ENCODE data around the gene CYLD.
A peak's percentile ranks its signal among the peaks of the same experiment; 100 is the strongest.

The CYLD gene

GRCh38 chr16:50704245-50704644 lies 37.6 kb upstream of the CYLD start:
- intact Hi-C loops (cut with micrococcal nuclease), result no loop called here
- Mint-ChIP-seq H3K27me3 (no peaks in the 10 kb centered on the region), H3K4me3 (no peak overlapping the region), H3K4me1 (ENCODE audit: low read depth) (peaks cover 72% of the 10 kb centered on the region), H3K27ac (no peak overlapping the region), H3K9me3 (peaks cover 19% of the 10 kb centered on the region), H3K36me3 (ENCODE audit: low read depth) (peaks cover 96% of the 10 kb centered on the region)

DNA sequence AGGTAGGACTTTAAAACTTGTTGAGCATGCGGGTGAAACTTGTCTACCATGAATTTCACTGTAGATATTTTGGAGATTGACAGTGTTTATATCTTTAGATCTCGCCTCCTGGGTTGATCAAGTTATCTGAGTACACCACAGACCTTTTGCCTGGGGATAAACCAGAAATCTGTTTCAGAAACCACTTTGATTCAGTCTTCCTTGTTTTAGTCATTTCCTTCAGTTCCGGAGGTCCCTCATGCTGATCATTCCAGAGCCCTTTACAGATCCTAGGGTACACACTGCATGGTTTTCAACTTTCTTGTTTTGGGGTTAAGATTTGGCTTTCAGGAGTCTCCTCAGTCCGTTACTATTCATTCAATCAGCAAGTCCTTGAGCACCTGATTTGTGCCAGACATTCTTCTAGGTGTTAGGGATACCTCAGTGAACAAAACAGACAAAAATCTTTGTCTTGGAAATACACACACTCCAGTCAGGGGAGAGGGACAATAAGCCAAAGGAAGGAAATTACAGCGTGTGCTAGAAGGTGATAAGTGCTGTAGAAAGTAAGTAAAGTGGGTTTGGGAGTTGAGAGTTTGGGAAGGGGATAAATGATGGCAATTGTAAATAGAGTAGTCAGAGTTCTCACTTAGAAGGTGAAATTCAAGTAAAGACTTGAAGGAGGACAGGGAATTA lies 36.3 kb upstream of the CYLD start:
- Mint-ChIP-seq H3K4me1 (ENCODE audit: low read depth) (peaks cover 72% of the 10 kb centered on the region), H3K27ac (peak overlapping the region; percentile 18), H3K9me3 (peaks cover 19% of the 10 kb centered on the region), H3K4me3 (no peak overlapping the region), H3K27me3 (no peaks in the 10 kb centered on the region), H3K36me3 (ENCODE audit: low read depth) (peaks cover 94% of the 10 kb centered on the region)
- intact Hi-C loops (cut with micrococcal nuclease), result no loop called here

DNA sequence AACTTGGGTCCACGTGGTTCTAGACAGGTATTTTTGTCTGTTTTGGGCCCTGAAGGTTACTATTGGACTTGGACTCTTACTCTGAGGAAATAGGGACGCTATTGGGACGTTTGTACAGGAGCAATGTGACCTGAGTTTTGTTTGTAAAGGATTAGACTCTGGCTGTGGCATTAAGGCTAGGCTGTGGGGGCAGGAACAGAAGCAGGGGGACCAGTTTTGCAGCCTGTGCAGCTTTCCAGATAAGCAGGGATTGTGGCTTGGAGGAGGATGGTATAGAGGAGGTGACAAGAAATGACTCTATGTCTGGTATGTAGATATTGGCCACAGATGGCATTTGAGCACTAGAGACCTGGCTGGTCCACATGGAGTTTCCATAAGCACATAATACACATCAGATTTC lies 35.6 kb upstream of the CYLD start:
- Mint-ChIP-seq H3K27ac (peak overlapping the region; percentile 18), H3K27me3 (no peaks in the 10 kb centered on the region), H3K4me3 (no peak overlapping the region), H3K36me3 (ENCODE audit: low read depth) (peaks cover 94% of the 10 kb centered on the region), H3K4me1 (ENCODE audit: low read depth) (peaks cover 74% of the 10 kb centered on the region), H3K9me3 (peaks cover 19% of the 10 kb centered on the region)
- intact Hi-C loops (cut with micrococcal nuclease), result no loop called here

GRCh38 chr16:50708373-50709060 lies 33.4 kb upstream of the CYLD start:
- H3K27me3 Mint-ChIP-seq, result no peaks in the 10 kb centered on the region
- peak overlapping the region; percentile 99 for H3K27ac Mint-ChIP-seq
- H3K4me1 Mint-ChIP-seq (ENCODE audit: low read depth), result peaks cover 88% of the 10 kb centered on the region
- H3K4me3 Mint-ChIP-seq, result peak overlapping the region; percentile 64
- peaks cover 95% of the 10 kb centered on the region for H3K36me3 Mint-ChIP-seq (ENCODE audit: low read depth)
- intact Hi-C loops (cut with micrococcal nuclease), result loop anchor here (1.0 to 2.0 kb wide), 4 partner anchors 10 to 33 kb away; no protein-coding TSS in a partner anchor
- peaks cover 18% of the 10 kb centered on the region for H3K9me3 Mint-ChIP-seq

GRCh38 chr16:50709061-50709684 lies 32.7 kb upstream of the CYLD start:
- Mint-ChIP-seq H3K9me3 (peaks cover 11% of the 10 kb centered on the region), H3K4me3 (peak overlapping the region; percentile 64), H3K36me3 (ENCODE audit: low read depth) (peaks cover 95% of the 10 kb centered on the region), H3K27ac (peak overlapping the region; percentile 99), H3K4me1 (ENCODE audit: low read depth) (peaks cover 95% of the 10 kb centered on the region), H3K27me3 (no peaks in the 10 kb centered on the region)
- intact Hi-C loops (cut with micrococcal nuclease), result loop anchor here (1.0 to 2.0 kb wide), 4 partner anchors 11 to 32 kb away; no protein-coding TSS in a partner anchor

- Mint-ChIP-seq H3K27me3 (no peaks in the 10 kb centered on the region), H3K36me3 (ENCODE audit: low read depth) (peaks cover 95% of the 10 kb centered on the region), H3K4me1 (ENCODE audit: low read depth) (peaks cover 94% of the 10 kb centered on the region), H3K27ac (peak overlapping the region; percentile 99), H3K4me3 (peak overlapping the region; percentile 39), H3K9me3 (peaks cover 3% of the 10 kb centered on the region)
- intact Hi-C loops (cut with micrococcal nuclease), result loop anchor here (1.0 to 2.0 kb wide), 4 partner anchors 12 to 31 kb away; no protein-coding TSS in a partner anchor
Measured at GRCh38 chr16:50709980-50710379, 31.9 kb upstream of the CYLD start.

DNA sequence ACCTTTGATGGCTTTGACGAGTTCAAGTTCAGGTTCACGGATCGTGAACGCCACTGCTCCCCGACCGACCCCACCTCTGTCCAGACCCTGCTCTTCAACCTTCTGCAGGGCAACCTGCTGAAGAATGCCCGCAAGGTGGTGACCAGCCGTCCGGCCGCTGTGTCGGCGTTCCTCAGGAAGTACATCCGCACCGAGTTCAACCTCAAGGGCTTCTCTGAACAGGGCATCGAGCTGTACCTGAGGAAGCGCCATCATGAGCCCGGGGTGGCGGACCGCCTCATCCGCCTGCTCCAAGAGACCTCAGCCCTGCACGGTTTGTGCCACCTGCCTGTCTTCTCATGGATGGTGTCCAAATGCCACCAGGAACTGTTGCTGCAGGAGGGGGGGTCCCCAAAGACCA lies 30.8 kb upstream of the CYLD start:
- peaks cover 95% of the 10 kb centered on the region for H3K36me3 Mint-ChIP-seq (ENCODE audit: low read depth)
- intact Hi-C loops (cut with micrococcal nuclease), result no loop called here
- no peak overlapping the region for H3K4me3 Mint-ChIP-seq
- H3K4me1 Mint-ChIP-seq (ENCODE audit: low read depth), result peaks cover 89% of the 10 kb centered on the region
- H3K27me3 Mint-ChIP-seq, result no peaks in the 10 kb centered on the region
- no peaks in the 10 kb centered on the region for H3K9me3 Mint-ChIP-seq
- peak overlapping the region; percentile 99 for H3K27ac Mint-ChIP-seq

- peak overlapping the region; percentile 99 for H3K27ac Mint-ChIP-seq
- H3K9me3 Mint-ChIP-seq, result no peaks in the 10 kb centered on the region
- no peaks in the 10 kb centered on the region for H3K27me3 Mint-ChIP-seq
- H3K4me3 Mint-ChIP-seq, result no peak overlapping the region
- H3K36me3 Mint-ChIP-seq (ENCODE audit: low read depth), result peaks cover 97% of the 10 kb centered on the region
- intact Hi-C loops (cut with micrococcal nuclease), result no loop called here
- peaks cover 92% of the 10 kb centered on the region for H3K4me1 Mint-ChIP-seq (ENCODE audit: low read depth)
Measured at GRCh38 chr16:50711862-50712559, 29.9 kb upstream of the CYLD start.

- H3K36me3 Mint-ChIP-seq (ENCODE audit: low read depth), result peaks cover 97% of the 10 kb centered on the region
- no peaks in the 10 kb centered on the region for H3K9me3 Mint-ChIP-seq
- intact Hi-C loops (cut with micrococcal nuclease), result no loop called here
- no peak overlapping the region for H3K27ac Mint-ChIP-seq
- peaks cover 92% of the 10 kb centered on the region for H3K4me1 Mint-ChIP-seq (ENCODE audit: low read depth)
- no peaks in the 10 kb centered on the region for H3K27me3 Mint-ChIP-seq
- no peak overlapping the region for H3K4me3 Mint-ChIP-seq
Measured at GRCh38 chr16:50712560-50712898, 29.4 kb upstream of the CYLD start.

- H3K27me3 Mint-ChIP-seq, result no peaks in the 10 kb centered on the region
- no peaks in the 10 kb centered on the region for H3K9me3 Mint-ChIP-seq
- peaks cover 97% of the 10 kb centered on the region for H3K36me3 Mint-ChIP-seq (ENCODE audit: low read depth)
- H3K4me1 Mint-ChIP-seq (ENCODE audit: low read depth), result peaks cover 92% of the 10 kb centered on the region
- H3K27ac Mint-ChIP-seq, result no peak overlapping the region
- intact Hi-C loops (cut with micrococcal nuclease), result no loop called here
- no peak overlapping the region for H3K4me3 Mint-ChIP-seq
Measured at GRCh38 chr16:50712956-50713355, 28.9 kb upstream of the CYLD start.

DNA sequence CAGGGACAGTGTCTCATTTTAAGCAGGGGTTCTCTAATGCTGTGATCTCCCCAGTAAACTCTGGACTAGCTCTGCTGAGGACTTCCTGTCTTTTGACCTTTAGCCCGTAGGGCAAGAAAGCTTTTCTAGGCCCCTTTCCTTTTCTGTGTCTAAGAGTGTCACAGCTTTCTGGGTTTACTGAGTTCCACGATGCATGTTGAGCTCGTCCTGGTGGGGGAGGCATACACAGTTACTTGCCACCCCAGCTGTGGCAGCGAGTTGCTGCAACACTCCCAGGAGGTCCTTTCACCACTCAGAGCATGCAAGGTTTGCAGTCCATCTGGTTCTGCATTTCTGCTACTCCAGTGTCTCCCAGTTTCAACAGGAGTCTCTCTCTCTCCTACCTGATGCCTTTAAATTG lies 24.8 kb upstream of the CYLD start:
- H3K27ac Mint-ChIP-seq, result peak overlapping the region; percentile 14
- no peak overlapping the region for H3K4me3 Mint-ChIP-seq
- peaks cover 78% of the 10 kb centered on the region for H3K4me1 Mint-ChIP-seq (ENCODE audit: low read depth)
- peaks cover 99% of the 10 kb centered on the region for H3K36me3 Mint-ChIP-seq (ENCODE audit: low read depth)
- H3K9me3 Mint-ChIP-seq, result no peaks in the 10 kb centered on the region
- intact Hi-C loops (cut with micrococcal nuclease), result no loop called here
- no peaks in the 10 kb centered on the region for H3K27me3 Mint-ChIP-seq

- Mint-ChIP-seq H3K27me3 (no peaks in the 10 kb centered on the region), H3K4me1 (ENCODE audit: low read depth) (peaks cover 78% of the 10 kb centered on the region), H3K36me3 (ENCODE audit: low read depth) (peaks cover 99% of the 10 kb centered on the region), H3K4me3 (peak overlapping the region; percentile 6), H3K27ac (peak overlapping the region; percentile 14), H3K9me3 (no peaks in the 10 kb centered on the region)
- intact Hi-C loops (cut with micrococcal nuclease), result no loop called here
Measured at GRCh38 chr16:50717494-50717893, 24.4 kb upstream of the CYLD start.

GRCh38 chr16:50718061-50718760 lies 23.7 kb upstream of the CYLD start:
- H3K4me1 Mint-ChIP-seq (ENCODE audit: low read depth), result peaks cover 78% of the 10 kb centered on the region
- H3K9me3 Mint-ChIP-seq, result peaks cover 6% of the 10 kb centered on the region
- H3K4me3 Mint-ChIP-seq, result no peak overlapping the region
- H3K27ac Mint-ChIP-seq, result no peak overlapping the region
- H3K27me3 Mint-ChIP-seq, result no peaks in the 10 kb centered on the region
- peaks cover 99% of the 10 kb centered on the region for H3K36me3 Mint-ChIP-seq (ENCODE audit: low read depth)
- intact Hi-C loops (cut with micrococcal nuclease), result no loop called here
